ENCODE data around the gene HBEGF.

DNA sequence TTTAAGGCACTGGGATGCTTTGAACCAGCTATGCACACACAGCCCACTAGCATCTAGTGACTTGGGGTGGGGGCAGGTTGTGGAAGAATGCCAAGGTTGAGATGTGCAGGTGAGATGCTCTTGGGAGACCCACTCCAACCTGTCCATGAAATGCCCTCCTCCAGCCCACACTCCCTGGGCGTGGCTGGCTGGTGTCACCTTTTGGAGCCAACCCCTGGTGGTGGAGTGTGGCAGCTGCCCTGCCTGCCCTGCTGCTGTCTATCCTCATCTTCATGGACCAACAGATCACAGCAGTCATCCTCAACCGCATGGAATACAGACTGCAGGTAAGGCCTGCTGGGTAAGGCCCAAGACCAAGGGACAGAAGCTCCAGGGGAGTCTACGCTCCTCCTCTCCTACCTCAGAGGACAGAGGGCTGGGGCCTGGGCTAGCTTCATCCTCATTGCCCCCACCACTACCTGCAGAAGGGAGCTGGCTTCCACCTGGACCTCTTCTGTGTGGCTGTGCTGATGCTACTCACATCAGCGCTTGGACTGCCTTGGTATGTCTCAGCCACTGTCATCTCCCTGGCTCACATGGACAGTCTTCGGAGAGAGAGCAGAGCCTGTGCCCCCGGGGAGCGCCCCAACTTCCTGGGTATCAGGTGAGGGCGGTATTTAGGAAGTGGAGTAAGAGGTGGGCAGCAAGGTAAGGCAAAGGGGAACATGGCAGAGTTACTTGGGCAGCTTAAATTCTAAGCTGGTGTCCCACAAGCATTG, 21.0 kb upstream of the HBEGF start:
- TF ChIP-seq CTCF (IDR thresholded peaks at IDR 0.05; ENCODE audit: low read length): no peak
- no peak for TF ChIP-seq EZH2 (optimal IDR thresholded peaks at IDR 0.05; ENCODE audit: low read depth, low read length)

Data from MM.1S (cell line).